ENCODE results near the gene EIF1AD. TPM values are rescaled to one million over a fixed set of nuclear protein-coding genes. Genes with fewer than 3 reads are reported as not detected.

The EIF1AD gene
- total and polyA plus RNA-seq, 2 of the 8 experiments (the other 6 are each of a cell fraction or from before 2014, with no cell fraction given) = 32.6 to 39.9 TPM

GRCh38 chr11:65977621-65978390 lies 24.2 kb downstream of the EIF1AD start (continued):
- TF ChIP-seq RAD21 (IDR thresholded peaks at IDR 0.05 in 1 of 2, conservative IDR thresholded peaks at IDR 0.05 in 1 of 2; ENCODE audit: low read depth in 2 of 2, low read length in 2 of 2) (no peak), EP300 (IDR thresholded peaks at IDR 0.05; ENCODE audit: borderline replicate concordance in 1 of 2, low read depth in 2 of 2, low read length in 2 of 2) (no peak), JUN (IDR thresholded peaks at IDR 0.05; ENCODE audit: low read depth, low read length) (no peak)

Data from H1 (cell line).